Measurements from ENCODE around the gene ANO8.
A peak's percentile ranks its signal among the peaks of the same experiment; 100 is the strongest.
"Not testable (repeated sequence)": the region's sequence is repeated elsewhere in the genome, so short reads cannot be mapped to it uniquely, and the experiment has no call there.

Gene ANO8

GRCh38 chr19:17309198-17309964 lies 25.3 kb downstream of the ANO8 start, which contains the start of gene DDA1:
TSS of gene DDA1 (plus strand) at chr19:17309563. CDS start at chr19:17309655, 92 bp downstream.
- DNase-seq = peak; percentile 100

- no peak for DNase-seq
These were observed 26.7 kb downstream of the ANO8 start for GRCh38 chr19:17307876-17308377.

GRCh38 chr19:17306285-17306714 lies 28.4 kb downstream of the ANO8 start:
- DNase-seq = no peak

GRCh38 chr19:17305517-17306284 lies 29.0 kb downstream of the ANO8 start, which contains the start of gene MRPL34:
TSS of gene MRPL34 (plus strand) at chr19:17305872. CDS start at chr19:17305893, 21 bp downstream.
- peak; percentile 98 for DNase-seq

- no peak for DNase-seq
These were observed 29.5 kb downstream of the ANO8 start for GRCh38 chr19:17305216-17305516.

GRCh38 chr19:17304386-17305215 lies 30.1 kb downstream of the ANO8 start:
- no peak for DNase-seq

- no peak for DNase-seq
These were observed 30.8 kb downstream of the ANO8 start for GRCh38 chr19:17303940-17304267.

GRCh38 chr19:17303167-17303939 lies 31.3 kb downstream of the ANO8 start, which contains the start of gene ABHD8:
TSS of gene ABHD8 (minus strand) at chr19:17303425. CDS start at chr19:17301616, 1,809 bp downstream.
- DNase-seq = peak; percentile 94

GRCh38 chr19:17302391-17303166 lies 32.1 kb downstream of the ANO8 start:
- no peak for DNase-seq

- DNase-seq = no peak
These were observed 33.5 kb downstream of the ANO8 start for GRCh38 chr19:17300992-17301619.

GRCh38 chr19:17296976-17297375 lies 37.7 kb downstream of the ANO8 start:
- DNase-seq = no peak

- no peak for DNase-seq
These were observed 38.4 kb downstream of the ANO8 start for GRCh38 chr19:17296273-17296672.

- DNase-seq = not testable (repeated sequence)
These were observed 39.1 kb downstream of the ANO8 start for GRCh38 chr19:17295551-17295950.

GRCh38 chr19:17294051-17294891 lies 40.4 kb downstream of the ANO8 start:
- no peak for DNase-seq

GRCh38 chr19:17293605-17294004 lies 41.0 kb downstream of the ANO8 start:
- DNase-seq = no peak

- peak; percentile 86 for DNase-seq
These were observed 42.2 kb downstream of the ANO8 start for GRCh38 chr19:17292301-17293074.

GRCh38 chr19:17289489-17289888 lies 45.2 kb downstream of the ANO8 start:
- peak; percentile 83 for DNase-seq

GRCh38 chr19:17286752-17287151 lies 47.9 kb downstream of the ANO8 start:
- DNase-seq = no peak

- DNase-seq = no peak
These were observed 48.4 kb downstream of the ANO8 start for GRCh38 chr19:17286263-17286662.
